Upper lobe of left lung (tissue), 6 donors: ENCODE results near the gene RGS19. TPM values are rescaled to one million over a fixed set of nuclear protein-coding genes. Genes with fewer than 3 reads are reported as not detected.
A peak's percentile ranks its signal among the peaks of the same experiment; 100 is the strongest.

Experiments used
- ATAC-seq, 2 donors: fragments of 200-7000 bp; cut with Tn5 transposase; one replicate each; pipeline ENCODE4 v1.9.1; 2022; ENCODE audit warnings: mild to moderate bottlenecking in 2 of 2, moderate library complexity in 2 of 2; ENCODE audit not compliant: low FRiP score in 2 of 2
- DNase-seq, 2 donors: peaks; one replicate each; pipeline ENCODE4 v3.0.0-alpha.2; 2019 to 2020
- H3K27ac ChIP-seq, 4 donors: fragments of 200-600 bp; sonication (generic); one replicate each; pipeline ENCODE4 v1.5.1; 2016 to 2019
- H3K27me3 ChIP-seq, 4 donors: fragments of 200-600 bp; sonication (generic); one replicate each; pipeline ENCODE4 v1.5.1; 2017 to 2019
- H3K36me3 ChIP-seq, 4 donors: fragments of 200-600 bp; sonication (generic); one replicate each; pipeline ENCODE4 v1.5.1; 2016 to 2019
- H3K4me1 ChIP-seq, 4 donors: fragments of 200-600 bp; sonication (generic); one replicate each; pipeline ENCODE4 v1.5.1; 2018 to 2019
- H3K4me3 ChIP-seq, 4 donors: fragments of 200-600 bp; sonication (generic); one replicate each; pipeline ENCODE4 v1.5.1; 2017 to 2019; ENCODE audit warnings: mild to moderate bottlenecking in 2 of 4, moderate library complexity in 1 of 4
- H3K9me3 ChIP-seq, 4 donors: fragments of 200-600 bp; sonication (generic); one replicate each; pipeline ENCODE4 v1.5.1; 2018 to 2019
- EP300 ChIP-seq, 4 donors: sonication (generic); formaldehyde crosslinking; IDR thresholded peaks; one replicate each; pipeline ENCODE4 v1.5.1; 2017; ENCODE audit warnings: antibody characterized with exemption in 4 of 4, control low read depth in 2 of 4
- POLR2A ChIP-seq, 4 donors: fragments of 450-650 bp; IDR thresholded peaks; one replicate each; pipeline ENCODE4 v1.5.1; 2016 to 2017; ENCODE audit warnings: antibody characterized with exemption in 4 of 4, mild to moderate bottlenecking in 2 of 4
- POLR2AphosphoS5 ChIP-seq, 2 donors: sonication (generic); formaldehyde crosslinking; IDR thresholded peaks; one replicate each; pipeline ENCODE4 v1.5.1; 2017; ENCODE audit warnings: antibody characterized with exemption in 2 of 2
- WGBS, 2 donors: methylation state at CpG; one replicate each; pipeline ENCODE4 v1.1.5; 2017 to 2018; 5-methylcytosine and 5-hydroxymethylcytosine counted together
- total RNA-seq, 6 donors: library from RNA; depleted of rRNA in 4 of 6; stranded (reverse); fragments of >200 nt in 4 of 6; gene quantifications; one replicate each; pipeline versions ENCODE4 v1.1.0 to v1.2.1, GENCODE V29; 2016 to 2021
- TF ChIP-seq, protein P1 (sequence below), 6 experiments: fragments of 450-650 bp in 4 of 6; fragments of 200-600 bp in 2 of 6; sonication (generic) in 2 of 6; IDR thresholded peaks; one replicate each; pipeline ENCODE4 v1.5.1; 2016 to 2019; ENCODE audit warnings: antibody characterized with exemption in 6 of 6
- donor health status: DM: no; HTN: no; CAD: no; lungs with moderate emphysema.
- donor health status: DM: no; HTN: yes; CAD: no; lungs with severe emphysema.

Gene RGS19
- total RNA-seq, 6 donors from 2014 or later: 21.5 to 70.8 (median 55.6) TPM

DNA sequence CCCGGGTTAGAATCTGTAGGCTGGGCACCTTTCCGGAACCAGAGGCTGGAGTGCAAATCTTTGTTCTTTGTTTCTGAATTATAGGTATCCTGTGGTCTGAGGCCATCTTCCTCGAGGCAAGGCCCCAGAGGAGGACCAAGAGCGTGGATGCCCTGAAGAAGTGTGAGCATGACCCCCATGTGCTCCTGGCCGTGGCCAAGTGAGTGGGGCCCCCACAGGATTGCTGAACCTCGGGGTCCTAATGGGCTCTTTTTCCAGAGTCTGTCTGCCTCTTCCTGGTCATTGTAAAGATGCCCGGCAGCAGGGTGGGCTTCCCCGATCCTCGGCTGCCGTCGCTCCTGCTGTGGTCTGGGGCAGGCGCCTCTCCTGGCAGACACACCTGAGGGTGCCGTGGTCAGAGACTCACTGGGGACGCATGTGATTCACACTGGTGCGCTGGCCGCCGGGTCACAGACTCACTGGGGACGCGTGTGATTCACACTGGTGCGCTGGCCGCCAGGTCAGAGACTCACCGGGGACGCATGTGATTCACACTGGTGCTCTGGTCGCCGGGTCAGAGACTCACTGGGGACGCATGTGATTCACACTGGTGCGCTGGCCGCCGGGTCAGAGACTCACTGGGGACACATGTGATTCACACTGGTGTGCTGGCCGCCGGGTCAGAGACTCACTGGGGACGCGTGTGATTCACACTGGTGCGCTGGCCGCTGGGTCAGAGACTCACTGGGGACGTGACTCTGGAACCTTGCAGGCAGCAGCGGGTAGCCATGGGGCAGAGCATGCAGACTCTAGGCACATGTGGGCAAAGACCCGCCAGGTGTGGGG lies 49.8 kb downstream of the RGS19 start:
- Histone ChIP-seq H3K27ac (no peak overlapping the region), H3K4me3 (no peak overlapping the region), H3K36me3 (peaks cover 46 to 100% (median 90%) of the 10 kb centered on the region in 4 donors), H3K27me3 (no peaks in the 10 kb centered on the region), H3K9me3 (no peaks in the 10 kb centered on the region), H3K4me1 (no peaks in the 10 kb centered on the region)
- ATAC-seq: no peak
- TF ChIP-seq POLR2A (IDR thresholded peaks at IDR 0.05) (no peak), EP300 (IDR thresholded peaks at IDR 0.05) (no peak), POLR2AphosphoS5 (IDR thresholded peaks at IDR 0.05) (no peak)
- TF ChIP-seq, protein P1, sequence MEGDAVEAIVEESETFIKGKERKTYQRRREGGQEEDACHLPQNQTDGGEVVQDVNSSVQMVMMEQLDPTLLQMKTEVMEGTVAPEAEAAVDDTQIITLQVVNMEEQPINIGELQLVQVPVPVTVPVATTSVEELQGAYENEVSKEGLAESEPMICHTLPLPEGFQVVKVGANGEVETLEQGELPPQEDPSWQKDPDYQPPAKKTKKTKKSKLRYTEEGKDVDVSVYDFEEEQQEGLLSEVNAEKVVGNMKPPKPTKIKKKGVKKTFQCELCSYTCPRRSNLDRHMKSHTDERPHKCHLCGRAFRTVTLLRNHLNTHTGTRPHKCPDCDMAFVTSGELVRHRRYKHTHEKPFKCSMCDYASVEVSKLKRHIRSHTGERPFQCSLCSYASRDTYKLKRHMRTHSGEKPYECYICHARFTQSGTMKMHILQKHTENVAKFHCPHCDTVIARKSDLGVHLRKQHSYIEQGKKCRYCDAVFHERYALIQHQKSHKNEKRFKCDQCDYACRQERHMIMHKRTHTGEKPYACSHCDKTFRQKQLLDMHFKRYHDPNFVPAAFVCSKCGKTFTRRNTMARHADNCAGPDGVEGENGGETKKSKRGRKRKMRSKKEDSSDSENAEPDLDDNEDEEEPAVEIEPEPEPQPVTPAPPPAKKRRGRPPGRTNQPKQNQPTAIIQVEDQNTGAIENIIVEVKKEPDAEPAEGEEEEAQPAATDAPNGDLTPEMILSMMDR (IDR thresholded peaks at IDR 0.05): no peak
- WGBS, 2 donors: 95 to 98% methylated on average over 15 to 31 of the region's 38 CpGs
- peak in 1 of 2 donors; percentile 68 for DNase-seq

DNA sequence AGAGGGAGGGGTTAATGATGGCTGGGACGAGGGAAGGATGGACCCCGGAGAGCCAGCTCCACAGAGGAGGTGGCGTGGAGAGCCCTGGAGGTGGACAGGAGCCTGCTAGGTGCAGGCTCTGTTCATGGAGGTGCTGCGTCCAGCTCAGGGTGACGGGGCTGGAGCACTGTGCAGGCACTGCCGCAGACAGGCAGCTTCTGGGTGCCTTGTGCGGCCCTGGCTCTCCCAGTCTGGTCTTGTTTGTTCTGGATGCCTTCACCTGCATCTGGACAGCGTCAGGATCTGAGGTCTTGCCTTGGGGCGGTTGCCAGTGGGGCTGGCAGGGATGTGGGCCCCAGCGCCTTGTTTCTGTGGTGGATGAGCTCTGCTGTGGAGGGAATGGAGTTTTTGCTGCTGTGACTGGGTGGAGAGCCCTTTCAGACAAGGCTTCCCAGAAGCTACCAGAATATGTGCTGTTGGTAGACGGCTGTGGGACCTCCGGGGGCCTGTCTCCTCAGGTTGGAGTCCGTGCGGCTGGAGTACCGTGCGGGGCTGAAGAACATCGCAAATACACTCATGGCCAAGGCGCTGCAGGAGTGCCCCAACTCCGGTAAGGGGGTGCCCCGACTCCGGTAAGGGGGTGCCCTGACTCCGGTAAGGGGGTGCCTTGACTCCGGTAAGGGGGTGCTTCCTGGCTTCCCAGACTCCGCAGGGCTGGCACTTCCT lies 51.2 kb downstream of the RGS19 start:
- DNase-seq (peak in 1 of 2 donors; percentile 49), ATAC-seq (no peak)
- Histone ChIP-seq H3K4me1 (no peaks in the 10 kb centered on the region), H3K9me3 (no peaks in the 10 kb centered on the region), H3K4me3 (no peak overlapping the region), H3K27ac (no peak overlapping the region), H3K36me3 (peaks cover 56 to 100% (median 94%) of the 10 kb centered on the region in 4 donors), H3K27me3 (no peaks in the 10 kb centered on the region)
- TF ChIP-seq POLR2AphosphoS5 (IDR thresholded peaks at IDR 0.05) (no peak), EP300 (IDR thresholded peaks at IDR 0.05) (no peak), POLR2A (IDR thresholded peaks at IDR 0.05) (no peak)
- TF ChIP-seq, protein P1 (IDR thresholded peaks at IDR 0.05): no peak
- WGBS, 2 donors: 96 to 97% methylated on average over 20 to 24 of the region's 24 CpGs

DNA sequence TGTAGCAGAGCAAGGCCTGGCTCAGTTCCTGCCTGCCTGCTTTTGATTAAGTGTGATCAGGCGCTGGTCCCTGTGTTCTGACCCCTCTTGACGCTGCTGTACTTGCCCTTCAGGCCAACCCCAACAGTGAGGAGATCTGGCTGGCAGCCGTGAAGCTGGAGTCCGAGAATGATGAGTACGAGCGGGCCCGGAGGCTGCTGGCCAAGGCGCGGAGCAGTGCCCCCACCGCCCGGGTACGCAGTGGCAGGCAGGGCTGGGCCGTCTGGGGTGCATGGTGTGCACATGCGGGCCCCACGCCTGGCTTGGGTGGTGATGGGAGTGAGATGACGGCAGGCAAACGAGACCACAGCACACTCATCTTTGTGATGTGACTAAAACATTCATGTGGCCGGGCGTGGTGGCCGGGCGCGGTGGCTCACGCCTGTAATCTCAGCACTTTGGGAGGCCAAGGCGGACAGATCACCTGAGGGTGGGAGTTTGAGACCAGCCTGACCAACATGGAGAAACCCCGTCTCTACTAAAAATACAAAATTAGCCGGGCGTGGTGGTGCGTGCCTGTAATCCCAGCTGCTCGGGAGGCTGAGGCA lies 53.4 kb downstream of the RGS19 start:
- ATAC-seq: no peak
- Histone ChIP-seq H3K27me3 (no peaks in the 10 kb centered on the region), H3K4me1 (no peaks in the 10 kb centered on the region), H3K4me3 (no peak overlapping the region), H3K27ac (no peak overlapping the region), H3K9me3 (no peaks in the 10 kb centered on the region), H3K36me3 (peaks cover 55 to 97% (median 92%) of the 10 kb centered on the region in 4 donors)
- WGBS, 2 donors: 93 to 98% methylated on average over 22 to 29 of the region's 29 CpGs
- peak in 1 of 2 donors; percentile 73 for DNase-seq
- no peak for TF ChIP-seq POLR2AphosphoS5 (IDR thresholded peaks at IDR 0.05)
- TF ChIP-seq, protein P1 (IDR thresholded peaks at IDR 0.05): no peak
- TF ChIP-seq EP300 (IDR thresholded peaks at IDR 0.05): no peak
- no peak for TF ChIP-seq POLR2A (IDR thresholded peaks at IDR 0.05)

DNA sequence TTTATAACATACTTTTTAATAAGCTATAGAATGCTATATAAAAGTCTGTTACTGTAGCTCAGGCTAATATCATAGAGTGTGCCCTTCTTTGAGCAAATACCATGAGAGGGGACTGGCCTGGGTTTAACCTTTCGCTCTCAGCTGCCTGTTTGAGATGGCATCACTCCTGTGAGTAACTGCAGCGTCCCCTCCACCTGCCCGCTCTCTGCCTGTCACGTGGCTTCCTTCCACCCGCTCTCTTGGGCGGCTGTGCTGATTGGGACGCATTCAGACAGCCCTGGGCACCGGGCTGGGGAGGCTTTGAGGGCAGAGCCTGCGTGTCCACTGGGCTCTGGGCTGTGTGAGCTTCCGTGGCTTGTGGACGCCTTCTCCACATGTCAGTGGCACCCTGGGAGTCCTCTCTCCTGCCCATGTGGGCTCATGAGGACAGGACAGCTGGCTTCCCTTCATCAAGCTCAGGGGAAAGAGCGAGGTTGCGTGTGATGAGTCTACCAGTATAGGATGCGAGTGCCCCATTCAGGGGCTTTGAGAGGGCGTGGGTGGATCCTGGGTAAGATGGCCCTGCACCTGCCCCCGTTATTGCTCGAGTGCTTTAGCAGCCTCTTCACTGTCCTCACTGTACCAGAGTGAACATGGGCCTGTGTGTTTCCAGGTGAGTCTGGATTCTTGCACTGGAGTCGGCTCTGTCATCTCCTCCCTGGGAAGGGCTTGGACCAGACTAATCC lies 54.1 kb downstream of the RGS19 start:
- peaks cover 51 to 97% (median 87%) of the 10 kb centered on the region in 4 donors for H3K36me3 ChIP-seq
- no peaks in the 10 kb centered on the region for H3K4me1 ChIP-seq
- ATAC-seq: no peak
- no peaks in the 10 kb centered on the region for H3K9me3 ChIP-seq
- WGBS, 2 donors: 89 to 98% methylated on average over 11 to 18 of the region's 18 CpGs
- H3K4me3 ChIP-seq: no peak overlapping the region
- no peak for DNase-seq
- TF ChIP-seq POLR2A (IDR thresholded peaks at IDR 0.05) (no peak), EP300 (IDR thresholded peaks at IDR 0.05) (no peak), POLR2AphosphoS5 (IDR thresholded peaks at IDR 0.05) (no peak)
- TF ChIP-seq, protein P1 (IDR thresholded peaks at IDR 0.05): no peak
- no peaks in the 10 kb centered on the region for H3K27me3 ChIP-seq
- H3K27ac ChIP-seq: no peak overlapping the region
